Measurements from ENCODE around the gene MARCKSL1. TPM values are rescaled to one million over a fixed set of nuclear protein-coding genes. Genes with fewer than 3 reads are reported as not detected.

Gene MARCKSL1
- total RNA-seq, 2 donors from 2014 or later = 12.9 to 34.5 TPM

DNA sequence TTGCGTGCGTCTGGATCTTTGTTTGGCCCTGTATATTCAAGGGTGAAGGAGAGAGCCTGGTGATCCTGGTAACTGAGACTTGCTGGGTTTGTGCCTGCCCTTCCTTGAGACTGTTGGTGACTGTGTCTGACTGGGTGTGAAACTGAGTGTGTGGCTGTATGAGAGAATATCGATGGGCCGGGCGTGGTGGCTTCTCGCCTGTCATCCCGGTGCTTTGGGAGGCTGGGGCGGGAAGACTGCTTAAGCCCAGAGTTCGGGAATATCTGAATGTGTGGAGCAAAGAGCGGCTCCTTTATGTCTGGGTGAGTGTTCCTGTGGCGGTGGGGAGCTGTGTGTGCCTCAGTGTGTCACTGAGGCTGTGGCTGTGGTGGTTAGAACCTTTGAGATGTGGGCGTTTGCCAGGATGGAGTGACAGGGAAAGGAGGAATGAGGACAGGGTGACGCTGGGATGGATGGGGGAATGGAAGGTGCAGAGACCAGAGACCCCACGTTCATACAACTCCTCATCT, 2.7 kb upstream of the MARCKSL1 start:
- no peak for TF ChIP-seq POLR2A (IDR thresholded peaks at IDR 0.05)
- TF ChIP-seq, protein P1, sequence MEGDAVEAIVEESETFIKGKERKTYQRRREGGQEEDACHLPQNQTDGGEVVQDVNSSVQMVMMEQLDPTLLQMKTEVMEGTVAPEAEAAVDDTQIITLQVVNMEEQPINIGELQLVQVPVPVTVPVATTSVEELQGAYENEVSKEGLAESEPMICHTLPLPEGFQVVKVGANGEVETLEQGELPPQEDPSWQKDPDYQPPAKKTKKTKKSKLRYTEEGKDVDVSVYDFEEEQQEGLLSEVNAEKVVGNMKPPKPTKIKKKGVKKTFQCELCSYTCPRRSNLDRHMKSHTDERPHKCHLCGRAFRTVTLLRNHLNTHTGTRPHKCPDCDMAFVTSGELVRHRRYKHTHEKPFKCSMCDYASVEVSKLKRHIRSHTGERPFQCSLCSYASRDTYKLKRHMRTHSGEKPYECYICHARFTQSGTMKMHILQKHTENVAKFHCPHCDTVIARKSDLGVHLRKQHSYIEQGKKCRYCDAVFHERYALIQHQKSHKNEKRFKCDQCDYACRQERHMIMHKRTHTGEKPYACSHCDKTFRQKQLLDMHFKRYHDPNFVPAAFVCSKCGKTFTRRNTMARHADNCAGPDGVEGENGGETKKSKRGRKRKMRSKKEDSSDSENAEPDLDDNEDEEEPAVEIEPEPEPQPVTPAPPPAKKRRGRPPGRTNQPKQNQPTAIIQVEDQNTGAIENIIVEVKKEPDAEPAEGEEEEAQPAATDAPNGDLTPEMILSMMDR (IDR thresholded peaks at IDR 0.05) = no peak
- Histone ChIP-seq H3K27ac (peak overlapping the region in 2 of 4 donors; percentile 45 to 57), H3K36me3 (replicated peaks in 1 of 2; ENCODE audit: insufficient read depth in 1 of 2, low read depth in 2 of 2) (no peaks in the 10 kb centered on the region), H3K27me3 (no peaks in the 10 kb centered on the region), H3K9me3 (no peaks in the 10 kb centered on the region), H3K4me1 (peaks cover 21% of the 10 kb centered on the region), H3K4me3 (no peak overlapping the region)
- intact Hi-C loops (cut with DNase I) = no loop called here
- no peak for ATAC-seq
- no peak for DNase-seq
- WGBS, 2 donors = 67 to 74% methylated on average over 14 of the region's 14 CpGs

DNA sequence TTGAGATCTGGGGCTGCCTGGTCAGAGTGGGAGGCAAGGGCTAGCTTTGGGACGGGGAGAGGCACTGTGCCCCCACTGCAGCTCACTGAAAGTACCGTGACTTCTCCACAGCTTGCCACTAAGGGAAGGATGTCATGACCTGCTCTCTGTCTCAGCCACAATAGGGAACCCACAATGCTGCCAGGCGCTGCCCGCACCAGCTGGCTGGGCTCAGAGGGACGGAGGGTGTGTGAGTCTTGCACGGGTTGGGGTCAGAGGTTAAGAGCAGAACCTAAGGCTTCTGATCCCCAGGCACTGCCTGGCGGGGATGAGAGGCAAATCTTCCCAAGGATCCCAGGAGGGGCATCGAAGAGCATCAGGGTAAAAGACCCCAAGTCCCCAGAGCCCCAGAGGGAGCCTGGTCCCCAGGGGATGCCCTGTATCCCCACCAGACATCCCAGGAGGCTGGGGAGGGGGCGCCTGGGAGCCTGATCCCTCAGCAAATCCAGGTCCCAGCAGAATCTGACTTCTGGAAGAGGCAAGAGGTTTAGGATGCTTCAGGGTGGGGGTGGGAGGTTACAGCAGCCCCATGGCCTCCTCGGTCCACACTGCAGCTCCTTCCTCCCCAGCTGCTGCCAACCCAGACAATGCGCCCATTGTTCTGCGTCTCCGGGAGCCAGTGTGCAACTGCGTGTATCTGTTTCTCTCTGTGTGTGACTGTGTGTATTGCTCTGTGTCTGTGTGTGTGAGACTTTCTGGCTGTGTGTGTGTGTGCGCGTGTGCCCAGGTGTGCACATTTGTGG, 2.0 kb upstream of the MARCKSL1 start:
- ATAC-seq (peak; percentile 53), DNase-seq (peak in 3 of 4 donors; percentile 46 to 59 (median 49))
- no peaks in the 10 kb centered on the region for H3K36me3 ChIP-seq (replicated peaks in 1 of 2; ENCODE audit: insufficient read depth in 1 of 2, low read depth in 2 of 2)
- H3K4me3 ChIP-seq = no peak overlapping the region
- no peaks in the 10 kb centered on the region for H3K27me3 ChIP-seq
- H3K9me3 ChIP-seq = no peaks in the 10 kb centered on the region
- H3K27ac ChIP-seq = peak overlapping the region in 2 of 4 donors; percentile 45 to 57
- TF ChIP-seq, protein P1 (IDR thresholded peaks at IDR 0.05) = no peak
- no peak for TF ChIP-seq POLR2A (IDR thresholded peaks at IDR 0.05)
- H3K4me1 ChIP-seq = peaks cover 21% of the 10 kb centered on the region
- WGBS, 2 donors = 47 to 61% methylated on average over 7 to 16 of the region's 16 CpGs
- intact Hi-C loops (cut with DNase I) = no loop called here

DNA sequence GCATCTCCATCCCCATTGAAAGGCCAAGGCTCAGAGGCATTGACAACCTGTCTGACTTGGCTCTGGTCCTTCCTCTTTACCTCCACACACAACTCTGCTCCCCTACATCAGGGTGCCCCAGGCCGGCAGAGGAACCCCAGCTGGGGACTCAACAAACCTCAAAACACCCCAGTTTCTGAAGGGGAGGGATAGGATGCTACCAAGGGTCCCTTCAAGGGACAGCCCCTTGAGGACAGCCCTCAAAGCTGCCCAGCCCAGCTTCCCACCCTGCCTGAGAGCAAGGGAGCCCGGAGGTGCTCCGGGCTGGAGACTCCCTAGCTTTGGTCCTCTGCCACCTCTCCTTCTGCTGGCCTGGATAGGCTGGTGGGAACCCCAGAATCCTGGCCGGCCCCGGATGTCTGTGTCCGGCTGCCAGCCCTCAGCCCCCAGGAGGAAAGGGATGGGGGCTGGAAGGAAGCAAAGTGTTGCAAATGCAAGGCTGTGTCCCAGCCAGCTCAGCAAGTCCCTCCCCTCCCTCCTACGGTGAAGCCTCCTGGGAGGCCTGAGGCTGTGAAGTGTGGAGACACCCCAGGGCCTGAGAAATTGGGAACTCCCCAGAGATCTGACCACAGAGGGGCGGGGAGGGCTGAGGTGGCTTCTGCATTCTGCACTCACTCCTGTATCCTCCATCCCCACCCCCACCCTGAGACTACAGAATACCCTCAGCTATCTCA, 1.1 kb upstream of the MARCKSL1 start:
- WGBS, 2 donors = 75 to 97% methylated on average over 6 to 8 of the region's 8 CpGs
- DNase-seq (peak in 1 of 4 donors; percentile 65), ATAC-seq (no peak)
- Histone ChIP-seq H3K9me3 (no peaks in the 10 kb centered on the region), H3K4me3 (no peak overlapping the region), H3K27ac (peak overlapping the region in 1 of 4 donors; percentile 1), H3K4me1 (peaks cover 21% of the 10 kb centered on the region), H3K36me3 (replicated peaks in 1 of 2; ENCODE audit: insufficient read depth in 1 of 2, low read depth in 2 of 2) (peaks cover 0 to under 1% of the 10 kb centered on the region in 2 donors), H3K27me3 (no peaks in the 10 kb centered on the region)
- TF ChIP-seq POLR2A (IDR thresholded peaks at IDR 0.05) = no peak
- TF ChIP-seq, protein P1 (IDR thresholded peaks at IDR 0.05) = no peak
- intact Hi-C loops (cut with DNase I) = no loop called here

DNA sequence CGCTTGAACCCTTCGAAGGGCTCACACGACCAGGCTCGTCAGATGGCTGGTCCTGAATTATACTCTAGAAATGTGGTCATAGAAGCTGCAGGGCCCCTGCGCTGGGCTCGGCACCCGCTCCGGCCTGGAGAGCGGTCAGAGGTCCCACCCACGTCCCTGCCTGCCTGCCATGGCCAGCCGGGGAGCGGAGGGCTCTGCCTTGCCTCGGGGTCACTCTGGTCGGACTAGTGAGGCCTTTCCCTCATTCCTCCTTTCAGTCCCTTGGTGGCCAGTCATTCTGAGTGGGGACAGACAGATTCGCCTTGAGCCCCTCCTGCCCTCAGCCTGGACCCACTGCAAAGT, 529 bp upstream of the MARCKSL1 start:
- WGBS, 2 donors = 60 to 86% methylated on average over 7 to 14 of the region's 15 CpGs
- Histone ChIP-seq H3K9me3 (no peaks in the 10 kb centered on the region), H3K27ac (peak overlapping the region in 1 of 4 donors; percentile 1), H3K36me3 (replicated peaks in 1 of 2; ENCODE audit: insufficient read depth in 1 of 2, low read depth in 2 of 2) (peaks cover 4 to 6% of the 10 kb centered on the region in 2 donors), H3K27me3 (no peaks in the 10 kb centered on the region), H3K4me3 (no peak overlapping the region), H3K4me1 (peaks cover 21% of the 10 kb centered on the region)
- DNase-seq (no peak), ATAC-seq (peak; percentile 1)
- TF ChIP-seq, protein P1 (IDR thresholded peaks at IDR 0.05) = no peak
- no peak for TF ChIP-seq POLR2A (IDR thresholded peaks at IDR 0.05)
- intact Hi-C loops (cut with DNase I) = no loop called here

Data from body of pancreas (tissue), 4 donors.